GM21367 (cell line): ENCODE measurements around the gene FAM228B.
"Not testable (repeated sequence)": the region's sequence is repeated elsewhere in the genome, so short reads cannot be mapped to it uniquely, and the experiment has no call there.

Experiments used
- ATAC-seq: cut with Tn5 transposase; IDR thresholded peaks from one replicate; pipeline ENCODE4 v1.9.1; 2021; ENCODE audit not compliant: unreplicated experiment

Gene FAM228B

GRCh38 chr2:24123195-24123921 lies at the start of gene FAM228B, which contains the start of gene PFN4:
Gene FAM228B, plus strand, starts transcription at chr2:24123469. Its CDS starts 893 bp downstream, at chr2:24124362.
Gene PFN4, minus strand, starts transcription at chr2:24123334. Its CDS starts 799 bp downstream, at chr2:24122535.
- ATAC-seq = peak; percentile 76

GRCh38 chr2:24073816-24074215 lies 49.5 kb upstream of the FAM228B start:
- no peak for ATAC-seq

- no peak for ATAC-seq
Observed at GRCh38 chr2:24075259-24075658, 48.0 kb upstream of the FAM228B start.

GRCh38 chr2:24075915-24076848 lies 47.1 kb upstream of the FAM228B start, which contains the start of gene SF3B6:
Gene SF3B6, minus strand, starts transcription at chr2:24076326. Its CDS starts 97 bp downstream, at chr2:24076229.
- peak; percentile 92 for ATAC-seq

- ATAC-seq = no peak
Observed at GRCh38 chr2:24076849-24077534, 46.3 kb upstream of the FAM228B start.

GRCh38 chr2:24077535-24077877 lies 45.8 kb upstream of the FAM228B start:
- ATAC-seq = no peak

- no peak for ATAC-seq
Observed at GRCh38 chr2:24077879-24078278, 45.4 kb upstream of the FAM228B start.

- ATAC-seq = no peak
Observed at GRCh38 chr2:24080701-24081100, 42.6 kb upstream of the FAM228B start.

- ATAC-seq = no peak
Observed at GRCh38 chr2:24082787-24083566, 40.3 kb upstream of the FAM228B start.

GRCh38 chr2:24083567-24084385 lies 39.5 kb upstream of the FAM228B start:
- ATAC-seq = peak; percentile 69

- ATAC-seq = peak; percentile 67
Observed at GRCh38 chr2:24084386-24085199, 38.7 kb upstream of the FAM228B start, which contains the start of gene TP53I3. Gene TP53I3, minus strand, starts transcription at chr2:24084834. Its CDS starts 508 bp downstream, at chr2:24084326.

- ATAC-seq = no peak
Observed at GRCh38 chr2:24085200-24085489, 38.1 kb upstream of the FAM228B start.

GRCh38 chr2:24086241-24086640 lies 37.0 kb upstream of the FAM228B start:
- ATAC-seq = no peak

- ATAC-seq = no peak
Observed at GRCh38 chr2:24087032-24087431, 36.2 kb upstream of the FAM228B start.

- ATAC-seq = no peak
Observed at GRCh38 chr2:24088821-24089359, 34.4 kb upstream of the FAM228B start.

- ATAC-seq = not testable (repeated sequence)
Observed at GRCh38 chr2:24093270-24093669, 30.0 kb upstream of the FAM228B start.

- not testable (repeated sequence) for ATAC-seq
Observed at GRCh38 chr2:24095171-24095677, 28.0 kb upstream of the FAM228B start.

- ATAC-seq = not testable (repeated sequence)
Observed at GRCh38 chr2:24100732-24101131, 22.5 kb upstream of the FAM228B start.
